NCI-H226 (cell line): ENCODE data around the gene MICAL3.
"Not testable (repeated sequence)": the region's sequence is repeated elsewhere in the genome, so short reads cannot be mapped to it uniquely, and the experiment has no call there.

Experiments
- DNase-seq: peaks from one replicate; pipeline ENCODE4 v3.0.0-alpha.2; 2015

Gene MICAL3

GRCh38 chr22:17951315-17951714 is 73.0 kb downstream of the MICAL3 start:
- no peak for DNase-seq

GRCh38 chr22:17950651-17951214 is 73.6 kb downstream of the MICAL3 start:
- no peak for DNase-seq

GRCh38 chr22:17949642-17950473 is 74.5 kb downstream of the MICAL3 start:
- no peak for DNase-seq

DNA sequence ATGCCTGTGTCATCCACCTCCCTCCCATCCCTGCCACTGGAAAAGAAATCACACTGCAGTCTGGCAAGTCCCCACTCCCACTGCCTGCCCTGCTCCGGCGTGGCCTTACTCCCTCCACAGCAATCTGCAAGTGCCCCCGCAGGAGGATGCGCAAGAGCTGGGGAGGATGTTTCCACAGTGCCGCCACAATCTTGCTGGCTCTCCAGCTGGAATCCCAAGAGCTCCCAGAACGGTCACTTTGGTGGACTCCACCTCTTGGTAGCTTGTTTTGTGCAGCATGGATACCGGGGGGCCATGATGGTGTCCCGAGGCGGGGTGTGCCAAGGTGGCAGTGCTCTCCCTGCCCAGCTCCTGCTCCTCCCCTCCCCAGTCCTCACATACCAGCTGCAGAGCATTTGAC is 76.3 kb downstream of the MICAL3 start:
- DNase-seq, result no peak

GRCh38 chr22:17946662-17947367 is 77.5 kb downstream of the MICAL3 start:
- no peak for DNase-seq

DNA sequence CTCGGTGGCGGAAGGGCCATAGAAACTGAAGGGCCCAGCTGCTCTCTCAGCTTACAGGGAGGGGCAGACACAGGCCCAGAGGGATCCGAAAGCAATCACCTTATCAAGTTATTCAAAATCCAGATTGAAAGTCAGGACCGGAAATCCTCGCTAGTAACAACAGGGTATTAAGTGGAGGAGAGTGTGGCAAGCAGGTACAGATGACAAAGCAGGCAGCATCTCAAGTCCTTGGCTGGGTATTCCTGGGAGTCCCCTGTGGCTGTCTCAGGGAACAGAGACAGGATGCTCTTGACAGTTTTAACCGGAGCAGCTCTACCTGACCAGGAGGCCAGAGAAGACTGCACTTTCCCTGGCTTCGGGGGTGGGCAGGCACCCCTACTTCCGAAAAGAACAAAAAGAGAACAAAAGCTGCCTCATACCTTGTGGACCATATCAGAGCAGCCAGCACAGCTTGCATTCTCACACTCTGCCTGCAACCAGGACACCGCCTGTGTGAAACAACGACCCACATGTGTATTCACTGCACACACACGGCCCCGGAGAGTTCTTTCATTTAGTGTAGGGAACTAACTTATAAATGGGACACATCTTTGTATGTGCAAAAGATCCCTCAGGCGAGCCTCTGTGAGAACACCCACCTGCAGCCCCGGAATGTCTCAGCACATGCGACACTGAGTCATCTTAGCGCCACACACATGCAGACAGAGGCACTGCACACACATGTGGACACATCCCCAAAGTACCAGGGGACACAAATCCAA is 78.3 kb downstream of the MICAL3 start:
- no peak for DNase-seq

- no peak for DNase-seq
These were observed 79.0 kb downstream of the MICAL3 start for GRCh38 chr22:17945156-17945887.

- no peak for DNase-seq
These were observed 80.1 kb downstream of the MICAL3 start for GRCh38 chr22:17944256-17944655.

DNA sequence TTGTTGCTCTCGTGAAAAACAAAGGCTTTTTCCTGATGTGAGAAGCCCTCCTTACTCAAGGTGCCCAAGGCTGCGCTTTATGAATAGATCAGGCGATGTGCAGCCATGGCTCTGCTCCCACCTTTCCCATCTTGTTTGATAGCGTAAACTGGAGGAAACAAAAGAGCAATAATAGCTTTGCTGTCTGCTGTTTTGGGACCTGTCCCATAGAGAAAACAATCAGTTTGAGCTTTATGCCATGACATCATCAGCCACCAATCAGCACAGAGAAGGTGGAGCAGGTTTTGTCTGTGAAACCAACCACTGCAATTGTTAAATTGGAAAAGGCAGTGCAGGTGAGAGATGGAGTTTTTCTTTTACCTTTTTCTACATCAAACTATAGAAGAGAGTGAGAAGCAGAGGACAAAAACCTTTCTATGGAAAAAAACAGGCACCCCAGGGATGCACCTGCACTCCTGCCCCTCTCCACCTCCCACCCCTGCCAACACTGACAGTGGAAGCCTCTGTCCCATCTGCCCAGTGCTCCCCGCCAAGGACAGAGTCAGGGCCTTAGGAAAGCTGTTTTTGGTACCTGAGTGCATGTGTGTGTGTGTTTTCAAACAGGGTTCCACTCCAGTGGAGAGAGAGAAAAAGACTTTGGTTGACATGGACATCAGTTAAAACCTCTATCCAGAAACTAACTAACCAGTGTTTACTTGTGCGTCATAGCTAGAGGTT is 80.7 kb downstream of the MICAL3 start:
- no peak for DNase-seq

- no peak for DNase-seq
These were observed 81.6 kb downstream of the MICAL3 start for GRCh38 chr22:17942721-17943120.

GRCh38 chr22:17941471-17942406 is 82.6 kb downstream of the MICAL3 start:
- DNase-seq, result no peak

DNA sequence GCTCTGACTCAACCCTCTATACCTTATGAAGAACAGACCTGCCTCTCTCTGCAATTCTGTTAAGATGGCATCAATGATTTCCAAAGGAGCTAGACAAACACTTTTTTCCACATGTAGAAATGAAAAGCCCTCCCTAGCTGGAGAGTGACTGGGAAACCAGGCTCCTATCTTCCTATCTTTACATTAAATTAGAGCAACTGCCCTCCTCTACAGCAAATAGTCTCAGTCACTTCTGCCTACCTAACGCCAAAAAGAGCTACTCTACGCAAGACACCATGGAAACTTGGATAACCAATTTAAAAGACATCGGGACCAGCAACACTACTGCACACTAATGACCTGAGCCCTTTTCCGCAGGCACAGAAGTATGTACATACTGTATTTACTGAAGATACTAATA is 84.8 kb downstream of the MICAL3 start:
- DNase-seq, result no peak

DNA sequence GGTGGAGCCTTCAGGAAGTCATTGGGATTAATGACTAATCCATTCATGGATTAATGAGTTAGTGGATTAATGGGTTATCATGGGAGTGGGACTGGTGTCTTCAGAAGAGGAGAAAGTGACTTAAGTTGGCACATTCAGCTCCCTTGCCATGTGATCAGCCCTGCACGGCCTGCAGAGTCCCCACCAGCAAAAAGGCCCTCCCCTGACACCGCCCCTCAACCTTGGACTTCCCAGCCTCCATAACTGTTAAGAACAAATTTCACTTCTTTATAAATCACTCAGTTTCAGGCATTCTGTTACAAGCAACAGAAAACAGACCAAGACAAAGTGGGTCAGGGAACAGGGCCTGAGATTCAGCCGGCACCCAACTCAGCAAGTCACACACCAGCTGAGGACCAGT is 85.3 kb downstream of the MICAL3 start:
- no peak for DNase-seq

DNA sequence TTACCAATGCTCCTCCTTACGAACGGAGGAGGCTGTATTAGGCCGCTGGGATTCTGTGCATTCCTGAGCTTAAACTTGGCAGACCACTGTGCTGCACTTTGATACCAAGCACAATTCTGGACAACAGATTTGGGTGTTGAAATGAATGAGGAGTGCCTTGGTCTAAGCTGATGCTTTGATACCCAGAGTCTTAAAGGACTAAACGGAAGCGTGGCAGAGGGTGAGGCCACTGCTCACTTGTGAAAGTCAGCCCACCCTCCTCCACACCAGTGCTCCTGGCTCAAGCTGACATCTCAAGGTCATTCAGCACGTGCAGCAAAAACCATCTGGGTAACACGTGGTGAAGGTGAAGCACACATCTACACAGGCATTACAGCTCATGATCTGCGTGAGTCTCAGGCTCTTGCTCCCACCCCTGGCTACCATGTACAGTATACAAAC is 85.9 kb downstream of the MICAL3 start:
- no peak for DNase-seq

DNA sequence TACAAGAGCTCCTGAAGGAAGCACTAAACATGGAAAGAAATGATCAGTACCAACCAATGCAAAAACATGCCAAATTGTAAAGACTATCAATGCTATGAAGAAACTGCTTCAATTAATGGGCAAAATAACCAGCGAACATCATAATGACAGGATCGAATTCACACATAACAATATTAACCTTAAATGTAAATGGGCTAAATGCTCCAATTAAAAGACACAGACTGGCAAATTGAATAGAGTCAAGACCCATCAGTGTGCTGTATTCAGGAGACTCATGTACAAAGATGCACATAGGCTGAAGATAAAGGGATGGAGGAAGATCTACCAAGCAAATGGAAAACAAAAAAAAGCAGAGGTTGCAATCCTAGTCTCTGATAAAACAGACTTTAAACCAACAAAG is 91.9 kb downstream of the MICAL3 start:
- not testable (repeated sequence) for DNase-seq

GRCh38 chr22:17931400-17931825 is 92.9 kb downstream of the MICAL3 start:
- no peak for DNase-seq

DNA sequence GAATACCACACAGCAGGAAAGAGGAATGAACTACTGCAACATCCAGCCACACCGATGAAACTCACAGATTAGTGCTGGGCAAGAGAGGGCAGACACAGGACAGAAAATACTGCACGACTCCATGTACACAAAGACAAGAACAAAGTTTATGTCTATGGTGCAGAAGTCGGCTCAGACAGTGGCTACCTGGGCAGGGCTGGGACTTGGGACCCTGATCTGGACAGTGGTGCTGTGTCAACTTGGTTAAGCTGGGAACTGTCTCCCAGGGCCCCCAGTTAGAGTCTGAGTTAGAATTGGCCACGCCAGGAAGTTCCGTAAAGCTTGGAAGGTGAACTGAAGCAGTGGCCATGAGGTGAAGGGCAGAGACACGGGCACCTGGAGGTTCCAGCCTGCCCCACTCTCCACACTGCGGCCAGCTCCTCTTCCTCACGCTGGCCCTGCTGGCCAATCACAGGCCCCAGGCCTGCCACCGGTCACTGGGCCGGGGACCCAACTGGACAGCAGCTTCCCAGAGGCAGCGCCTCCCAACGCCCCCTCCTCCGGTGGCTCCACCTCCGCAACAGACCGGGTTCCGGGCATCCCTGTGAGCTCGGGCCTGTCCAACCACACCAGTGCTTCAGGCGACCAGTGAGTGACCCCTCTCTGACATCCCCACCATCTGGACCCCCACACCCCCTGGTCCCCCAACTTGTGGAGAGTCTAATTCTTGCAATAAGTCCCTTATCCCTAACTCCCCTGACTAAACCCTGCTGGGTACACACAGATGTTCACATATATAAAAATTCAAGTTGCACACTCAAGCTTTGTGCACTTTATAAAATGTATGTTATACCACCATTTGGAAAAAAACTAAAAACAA is 93.7 kb downstream of the MICAL3 start:
- no peak for DNase-seq

GRCh38 chr22:17929909-17930308 is 94.5 kb downstream of the MICAL3 start:
- no peak for DNase-seq

- DNase-seq, result no peak
These were observed 96.0 kb downstream of the MICAL3 start for GRCh38 chr22:17928391-17928790.

DNA sequence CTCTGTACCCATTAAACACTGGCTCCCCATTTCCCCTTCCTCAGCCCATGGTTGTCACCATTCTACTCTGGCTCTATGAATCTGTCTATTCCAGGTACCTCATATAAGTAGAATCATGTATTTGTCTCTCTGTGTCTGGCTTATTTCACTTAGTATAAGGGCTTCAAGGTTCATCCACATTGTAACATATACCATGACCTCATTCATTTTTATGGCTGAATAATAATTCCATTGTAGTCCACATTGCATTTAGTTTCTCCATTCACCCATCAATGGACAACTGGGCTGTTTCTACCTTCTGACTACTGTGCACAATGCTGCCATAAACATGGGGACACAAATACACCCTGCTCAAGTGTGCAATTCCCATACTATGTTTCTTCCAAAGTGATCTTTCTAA is 97.3 kb downstream of the MICAL3 start:
- no peak for DNase-seq
